NCI-H1105 treated with DMSO at 0.1 percent for 48 hours (cell line): ENCODE measurements around the gene PAK4.

ENCODE experiments used
- DNase-seq: peaks from one replicate; lab custom pipeline; 2025; lab: John Stamatoyannopoulos, UW

The PAK4 gene

DNA sequence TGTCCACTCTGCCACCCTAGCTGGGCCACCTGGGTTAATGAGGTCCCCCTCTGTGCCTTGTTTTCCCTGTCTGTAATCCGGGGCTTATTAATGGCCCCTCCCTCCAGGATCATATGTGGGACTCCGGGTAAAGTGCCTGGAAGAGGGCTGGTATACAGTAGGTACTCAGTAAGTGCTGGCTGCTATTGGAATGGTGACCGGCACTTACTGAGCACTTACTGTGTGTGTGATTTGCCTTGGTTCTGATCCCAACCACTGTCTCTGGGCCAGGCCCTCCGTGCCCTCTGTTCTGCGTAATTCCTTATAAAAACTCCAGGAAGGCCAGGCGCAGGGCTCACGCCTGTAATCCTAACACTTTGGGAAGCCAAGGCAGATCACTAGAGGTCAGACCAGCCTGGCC is 40.3 kb downstream of the PAK4 start:
- DNase-seq, result no peak

DNA sequence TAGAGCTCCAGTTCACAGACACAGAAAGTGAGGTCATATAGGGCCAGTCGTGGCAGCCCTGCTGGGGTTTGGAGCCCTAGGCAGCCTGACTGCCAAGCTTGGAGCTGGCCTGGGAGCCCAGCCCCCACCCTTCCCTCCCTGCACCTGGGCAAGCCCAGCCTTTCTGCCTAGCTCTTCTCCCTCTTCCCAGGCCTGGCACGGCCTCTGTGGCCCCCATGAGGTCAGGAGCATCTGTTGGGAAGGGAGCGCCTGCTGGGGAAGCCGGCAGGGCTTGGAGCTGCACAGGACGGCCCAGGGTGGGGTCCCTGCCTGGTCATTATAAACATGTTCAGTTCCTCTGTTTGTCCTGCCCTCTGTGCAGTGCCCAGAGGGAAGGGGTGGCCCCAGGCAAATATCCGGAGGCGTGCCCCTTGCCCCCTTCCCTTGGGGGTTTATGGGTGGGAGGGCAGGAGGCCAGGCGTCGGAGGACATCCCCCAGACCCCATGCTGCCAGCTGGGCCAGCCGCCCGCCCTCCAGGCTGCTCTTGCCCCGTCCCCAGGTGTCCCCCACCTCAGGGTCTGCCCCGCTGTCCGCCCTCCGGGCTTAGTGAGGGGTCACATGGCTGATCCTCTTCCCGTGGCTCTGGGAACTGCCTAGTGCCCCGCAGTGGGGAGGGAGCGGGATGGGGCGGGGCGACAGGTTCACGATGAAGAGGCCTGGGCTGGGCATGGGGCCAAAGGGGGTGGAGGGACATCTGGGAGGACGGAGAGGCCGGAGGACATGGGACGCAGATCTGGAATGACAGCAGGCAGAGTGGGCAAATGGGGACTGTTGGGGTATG is 41.2 kb downstream of the PAK4 start:
- DNase-seq, result no peak

DNA sequence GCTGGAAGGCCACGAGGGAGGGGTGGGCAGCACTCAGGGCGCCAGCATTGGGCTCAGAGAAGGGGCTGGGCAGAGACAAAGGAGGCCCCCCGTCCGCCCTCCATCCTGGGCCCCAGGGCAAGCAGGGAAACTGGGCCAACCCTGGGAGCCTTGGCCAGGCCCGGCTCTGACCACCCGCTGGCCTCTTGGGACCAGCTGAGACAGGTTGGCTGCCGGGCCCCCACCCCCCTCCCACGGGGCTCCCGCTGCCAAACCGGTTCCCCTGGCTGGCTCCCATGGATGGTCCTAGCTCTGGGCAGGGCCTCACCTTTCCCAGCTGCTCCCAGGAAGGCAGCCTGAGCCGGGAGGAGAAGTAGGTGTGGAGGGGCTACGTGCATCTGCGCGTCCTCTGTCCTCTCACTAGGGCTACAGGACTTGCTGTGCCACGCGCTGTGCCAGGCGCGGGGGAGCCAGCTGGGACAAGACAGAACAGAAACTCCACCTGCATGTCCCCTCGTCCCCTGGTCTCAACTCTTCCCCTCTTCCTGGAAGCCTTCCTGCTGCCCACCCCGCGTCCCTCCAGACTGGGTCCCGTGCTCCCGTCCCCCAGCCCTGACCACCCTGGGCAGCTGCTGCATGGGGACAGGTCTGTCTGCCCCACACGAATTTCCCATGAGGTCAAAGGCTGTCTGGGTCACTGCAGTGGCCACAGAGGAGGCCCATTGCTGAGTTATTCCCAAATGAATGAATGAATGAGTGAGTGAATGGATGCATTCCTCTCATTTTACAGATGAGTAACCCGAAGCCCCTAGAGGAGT is 42.1 kb downstream of the PAK4 start:
- DNase-seq, result no peak

DNA sequence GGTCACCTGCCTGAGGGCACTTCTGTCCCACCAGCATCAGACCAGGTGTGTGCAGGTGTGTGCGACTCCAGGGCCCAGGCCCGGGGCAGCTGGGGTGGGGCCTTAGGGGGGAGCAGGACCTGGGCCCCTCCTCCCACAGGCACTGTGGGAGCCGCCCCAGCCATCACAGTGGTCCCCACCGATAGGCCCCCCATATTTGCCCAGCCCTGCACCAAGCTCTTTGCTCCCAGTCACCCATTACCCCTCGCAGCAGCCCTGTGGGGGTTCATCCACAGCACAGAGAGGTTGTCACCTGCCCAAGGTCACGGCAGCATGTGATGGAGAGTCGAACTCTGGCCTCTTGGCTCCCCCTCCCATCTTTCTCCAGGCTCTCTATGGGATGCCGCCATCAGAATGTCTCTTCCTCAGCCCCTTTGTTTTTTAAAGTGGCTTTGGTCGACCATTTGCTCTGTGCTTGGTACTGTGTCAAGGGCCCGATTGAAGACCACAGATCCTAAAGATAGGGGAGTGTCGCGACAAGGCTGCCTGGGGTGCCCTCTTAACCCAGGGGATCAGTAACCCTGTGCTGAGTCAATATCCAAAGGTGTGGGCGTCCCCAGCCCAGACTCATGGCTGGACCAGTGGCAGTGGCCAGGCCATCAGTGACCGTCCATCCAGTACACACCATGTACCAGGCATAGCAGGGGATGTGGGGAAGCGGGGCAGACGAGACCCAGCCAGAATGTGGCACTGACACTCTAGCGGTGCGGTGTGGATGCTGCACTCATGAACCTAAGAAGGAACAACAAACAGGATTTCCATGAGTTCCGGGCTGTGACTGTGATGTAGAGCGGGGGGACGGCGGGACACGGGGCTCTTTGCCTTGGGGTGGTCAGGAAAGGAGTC is 42.9 kb downstream of the PAK4 start:
- DNase-seq, result no peak

DNA sequence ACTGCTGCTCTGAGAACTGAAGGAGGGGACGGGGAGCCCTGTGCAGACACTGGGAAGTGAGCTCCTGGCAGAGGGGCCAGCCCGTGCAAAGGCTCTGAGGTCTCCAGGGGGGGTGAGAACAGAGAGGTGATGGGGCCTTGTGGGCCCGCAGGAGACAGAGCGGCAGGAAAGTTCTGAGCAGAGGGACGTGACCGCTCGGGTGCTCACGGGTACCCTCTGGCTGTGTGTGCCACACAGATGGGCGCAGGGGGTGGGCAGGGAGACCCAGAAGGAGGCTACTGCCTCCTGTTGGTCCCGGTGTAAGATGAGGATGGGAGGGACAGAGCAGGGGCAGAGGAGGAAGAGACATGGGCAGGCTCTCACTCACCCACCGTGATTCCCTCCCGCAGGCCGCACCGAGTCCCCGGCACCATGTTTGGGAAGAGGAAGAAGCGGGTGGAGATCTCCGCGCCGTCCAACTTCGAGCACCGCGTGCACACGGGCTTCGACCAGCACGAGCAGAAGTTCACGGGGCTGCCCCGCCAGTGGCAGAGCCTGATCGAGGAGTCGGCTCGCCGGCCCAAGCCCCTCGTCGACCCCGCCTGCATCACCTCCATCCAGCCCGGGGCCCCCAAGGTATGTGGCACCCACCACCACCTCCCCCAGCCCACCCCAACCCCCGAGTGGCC is 43.7 kb downstream of the PAK4 start:
- no peak for DNase-seq

DNA sequence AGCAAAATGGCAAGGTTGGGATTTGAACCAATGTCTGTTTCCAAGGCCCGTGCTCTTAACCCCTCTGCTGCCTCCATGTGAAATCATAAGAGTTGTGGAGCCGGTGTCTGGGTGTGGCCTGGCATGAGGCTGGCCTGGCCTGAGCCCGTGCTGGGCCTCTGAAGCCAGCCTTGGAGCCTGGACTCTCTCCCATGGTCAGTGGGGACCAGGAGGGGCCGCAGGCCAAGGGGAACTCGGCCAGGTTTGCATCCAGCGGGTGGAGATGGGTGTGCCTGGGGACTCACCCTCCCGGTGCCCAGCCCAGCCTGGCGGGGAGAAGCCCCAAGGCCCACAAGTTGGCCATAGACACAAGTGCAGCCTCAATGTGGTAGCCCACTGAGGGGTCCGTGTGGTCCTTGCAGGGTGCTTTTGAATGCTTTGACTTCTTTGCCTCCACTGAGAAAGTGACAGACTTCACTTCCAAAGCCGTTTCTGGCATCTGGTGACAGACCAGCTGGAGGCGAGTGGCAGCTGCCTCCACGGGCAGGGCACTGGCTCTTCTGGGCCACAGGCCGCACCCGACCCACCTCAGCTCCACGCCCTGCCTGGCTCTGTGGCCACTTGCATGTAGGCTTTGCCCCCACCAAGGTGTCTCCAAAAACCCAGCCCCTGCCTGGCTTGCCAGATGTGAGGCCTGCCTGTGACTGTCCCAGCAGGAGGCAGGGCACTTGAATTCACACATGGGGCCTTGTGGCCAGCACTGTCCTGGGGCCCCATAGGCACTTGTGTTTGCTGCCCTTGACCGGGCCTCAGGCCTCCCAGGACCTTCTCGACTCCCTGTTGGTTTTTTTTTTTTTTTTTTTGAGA is 45.0 kb downstream of the PAK4 start:
- no peak for DNase-seq

DNA sequence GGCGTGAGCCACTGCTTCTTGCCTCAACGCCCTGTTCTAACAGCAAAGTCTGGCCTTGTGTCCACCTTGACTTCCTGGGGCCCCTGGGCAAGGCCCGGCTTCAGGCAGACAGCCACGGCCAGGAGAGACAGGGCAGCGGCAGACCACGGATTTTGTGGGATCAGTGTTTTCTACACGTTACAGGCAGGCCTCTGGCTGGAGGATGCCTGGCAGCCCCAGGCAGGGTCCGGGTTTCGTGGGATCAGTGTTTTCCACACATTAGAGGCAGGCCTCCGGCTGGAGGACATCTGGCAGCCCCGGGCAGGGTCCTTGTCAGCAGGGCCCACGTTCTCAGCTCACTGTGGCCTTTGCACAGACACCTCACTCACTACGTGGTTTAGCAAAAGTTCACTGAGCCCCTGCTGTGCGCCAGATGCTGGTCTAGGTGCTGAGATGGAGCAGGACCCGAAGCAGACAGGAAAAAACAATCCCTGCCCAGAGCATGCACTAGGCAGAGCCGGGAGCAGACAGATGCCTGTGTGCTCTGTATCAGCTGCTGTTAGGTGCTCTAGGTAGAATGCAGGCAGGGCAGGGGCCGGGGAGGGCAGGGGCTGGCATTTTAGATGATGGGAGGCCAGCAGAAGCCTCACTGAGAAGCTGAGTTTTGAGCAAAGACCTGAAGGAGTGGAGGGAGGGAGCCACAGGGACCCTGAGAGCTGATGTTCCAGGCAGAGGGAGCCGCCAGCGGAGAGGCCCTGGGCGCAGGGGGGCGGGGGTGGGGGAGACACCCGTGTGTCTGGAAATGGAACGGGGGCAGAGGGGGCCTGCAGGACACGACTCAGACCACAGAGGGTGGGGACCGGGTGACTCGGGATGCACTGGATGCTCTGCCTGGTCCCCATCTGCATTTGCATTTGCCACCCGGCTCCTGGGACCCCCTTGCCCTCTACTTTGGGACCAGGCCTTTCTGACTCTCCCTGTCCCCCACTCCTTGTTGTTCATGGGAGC is 46.2 kb downstream of the PAK4 start:
- no peak for DNase-seq

DNA sequence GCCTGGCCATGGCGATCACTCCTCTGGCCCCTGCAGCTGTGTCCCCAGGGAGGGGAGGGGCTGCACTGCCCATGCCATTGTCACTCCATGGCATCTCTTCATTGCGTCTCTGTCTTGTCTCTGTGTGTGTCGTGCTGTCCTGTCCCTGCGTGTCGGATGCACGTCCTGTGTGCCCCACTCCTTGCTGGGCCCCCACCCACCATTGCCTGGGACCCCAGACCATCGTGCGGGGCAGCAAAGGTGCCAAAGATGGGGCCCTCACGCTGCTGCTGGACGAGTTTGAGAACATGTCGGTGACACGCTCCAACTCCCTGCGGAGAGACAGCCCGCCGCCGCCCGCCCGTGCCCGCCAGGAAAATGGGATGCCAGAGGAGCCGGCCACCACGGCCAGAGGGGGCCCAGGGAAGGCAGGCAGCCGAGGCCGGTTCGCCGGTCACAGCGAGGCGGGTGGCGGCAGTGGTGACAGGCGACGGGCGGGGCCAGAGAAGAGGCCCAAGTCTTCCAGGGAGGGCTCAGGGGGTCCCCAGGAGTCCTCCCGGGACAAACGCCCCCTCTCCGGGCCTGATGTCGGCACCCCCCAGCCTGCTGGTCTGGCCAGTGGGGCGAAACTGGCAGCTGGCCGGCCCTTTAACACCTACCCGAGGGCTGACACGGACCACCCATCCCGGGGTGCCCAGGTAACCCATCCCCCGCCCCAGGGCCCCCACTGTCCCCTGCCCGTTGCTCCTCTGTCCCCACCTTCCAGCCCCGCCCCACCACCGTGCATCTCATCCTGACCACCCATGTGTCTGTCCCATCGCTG is 47.3 kb downstream of the PAK4 start:
- DNase-seq, result no peak

DNA sequence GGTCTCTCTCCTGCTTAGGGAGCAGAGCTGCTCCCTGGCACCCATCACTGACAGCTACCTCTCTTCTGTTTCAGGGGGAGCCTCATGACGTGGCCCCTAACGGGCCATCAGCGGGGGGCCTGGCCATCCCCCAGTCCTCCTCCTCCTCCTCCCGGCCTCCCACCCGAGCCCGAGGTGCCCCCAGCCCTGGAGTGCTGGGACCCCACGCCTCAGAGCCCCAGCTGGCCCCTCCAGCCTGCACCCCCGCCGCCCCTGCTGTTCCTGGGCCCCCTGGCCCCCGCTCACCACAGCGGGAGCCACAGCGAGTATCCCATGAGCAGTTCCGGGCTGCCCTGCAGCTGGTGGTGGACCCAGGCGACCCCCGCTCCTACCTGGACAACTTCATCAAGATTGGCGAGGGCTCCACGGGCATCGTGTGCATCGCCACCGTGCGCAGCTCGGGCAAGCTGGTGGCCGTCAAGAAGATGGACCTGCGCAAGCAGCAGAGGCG is 48.0 kb downstream of the PAK4 start:
- no peak for DNase-seq

DNA sequence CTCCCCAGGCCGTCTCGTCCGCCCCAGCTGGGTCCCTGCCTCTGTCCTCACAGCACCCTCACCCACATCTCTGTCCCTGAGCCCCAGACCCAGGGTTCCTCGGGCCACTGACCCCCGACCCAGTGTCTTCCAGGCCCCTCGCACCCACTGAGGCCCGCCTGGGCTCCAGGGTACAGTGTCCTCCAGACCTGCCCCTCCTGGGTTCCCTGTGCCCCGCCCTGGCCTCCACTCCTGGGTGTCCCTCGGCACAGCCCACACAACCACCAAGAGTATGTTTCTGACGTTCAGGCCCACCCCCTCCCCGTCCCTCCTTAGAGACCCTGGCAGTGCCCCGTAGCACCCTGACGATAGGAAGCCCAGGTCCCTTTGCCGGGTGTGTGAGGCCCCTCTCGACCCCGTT is 48.6 kb downstream of the PAK4 start:
- no peak for DNase-seq

DNA sequence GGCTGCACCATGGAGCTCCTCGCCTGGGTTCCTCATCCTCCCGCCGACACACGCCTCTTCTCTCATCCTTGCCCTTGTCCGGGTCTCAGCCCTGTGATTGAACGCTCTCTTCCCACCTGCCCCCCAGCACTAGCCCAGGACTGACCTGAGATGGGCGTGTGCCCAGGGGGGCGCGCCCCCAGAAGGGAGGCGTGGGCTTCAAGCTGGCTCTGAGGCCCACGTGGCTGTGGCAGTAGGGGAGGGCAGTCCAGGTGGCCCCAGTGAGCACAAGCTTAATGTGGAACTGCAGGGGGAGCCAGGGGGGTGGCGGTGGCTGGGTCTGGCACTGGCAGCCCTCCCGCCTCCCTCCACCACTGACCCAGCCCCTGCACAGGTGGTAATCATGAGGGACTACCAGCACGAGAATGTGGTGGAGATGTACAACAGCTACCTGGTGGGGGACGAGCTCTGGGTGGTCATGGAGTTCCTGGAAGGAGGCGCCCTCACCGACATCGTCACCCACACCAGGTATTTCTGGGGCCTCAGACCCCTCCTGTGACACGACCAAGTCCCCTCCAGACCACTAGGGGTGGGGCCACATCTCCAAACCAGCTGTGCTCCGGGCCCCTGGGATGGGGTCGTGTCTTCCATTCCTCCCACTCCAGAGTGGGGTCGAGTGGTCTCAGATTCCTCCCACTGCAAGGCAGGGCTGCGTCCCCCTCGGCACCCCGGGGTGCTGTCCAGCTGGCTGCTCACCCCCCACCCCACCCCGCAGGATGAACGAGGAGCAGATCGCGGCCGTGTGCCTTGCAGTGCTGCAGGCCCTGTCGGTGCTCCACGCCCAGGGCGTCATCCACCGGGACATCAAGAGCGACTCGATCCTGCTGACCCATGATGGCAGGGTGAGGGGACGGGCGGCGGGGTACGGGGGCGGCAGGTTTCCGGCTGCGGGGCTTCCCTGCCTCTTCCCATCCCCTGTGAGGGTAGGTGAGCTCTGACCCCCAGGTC is 49.3 kb downstream of the PAK4 start:
- no peak for DNase-seq

DNA sequence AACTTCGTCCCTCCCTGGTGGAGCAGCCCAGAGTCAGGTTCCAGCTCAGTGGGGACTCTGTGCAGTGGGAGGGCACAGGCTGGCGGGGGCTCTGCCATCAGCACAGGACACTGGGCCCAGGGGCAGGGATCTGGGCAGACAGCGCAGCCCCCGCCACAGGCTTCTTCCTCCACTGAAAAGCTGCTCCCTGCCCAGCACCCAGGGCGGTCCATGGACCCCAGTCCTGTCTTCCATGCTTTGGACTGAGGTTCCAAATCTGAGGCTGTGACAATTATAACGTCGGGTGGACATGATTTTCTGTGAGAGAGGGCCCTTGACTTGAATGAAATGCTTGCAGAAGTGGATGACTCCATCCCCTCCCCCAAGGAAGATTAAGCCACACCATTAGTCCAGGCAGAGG is 50.0 kb downstream of the PAK4 start:
- DNase-seq, result no peak

DNA sequence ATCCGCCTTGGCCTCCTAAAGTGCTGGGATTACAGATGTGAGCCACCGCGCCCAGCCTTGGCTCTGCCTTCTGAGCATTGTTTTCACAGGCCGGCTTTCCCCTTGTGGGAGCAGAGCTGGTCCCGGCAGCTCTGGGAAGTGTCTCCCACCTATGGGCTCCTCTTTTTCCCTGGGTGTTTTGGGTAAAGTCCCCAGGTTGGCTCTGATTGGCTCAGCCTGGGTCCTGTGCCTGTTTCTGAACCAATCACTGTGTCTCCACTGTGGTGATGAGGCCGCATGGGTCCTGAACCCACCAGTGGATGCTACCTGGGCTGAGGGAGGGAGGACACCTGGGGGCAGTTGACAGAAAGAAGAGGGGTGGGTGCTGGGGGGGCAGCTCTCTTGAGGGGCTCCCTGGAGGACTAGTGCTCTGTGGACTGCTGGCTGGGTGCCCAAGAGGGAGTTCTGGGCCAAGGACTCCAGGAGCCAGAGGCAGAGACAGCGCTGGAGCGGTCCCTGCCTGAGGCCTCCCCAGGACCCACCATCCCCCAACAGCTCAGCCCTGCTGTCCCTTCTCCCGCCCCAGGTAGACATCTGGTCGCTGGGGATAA is 51.6 kb downstream of the PAK4 start:
- no peak for DNase-seq

DNA sequence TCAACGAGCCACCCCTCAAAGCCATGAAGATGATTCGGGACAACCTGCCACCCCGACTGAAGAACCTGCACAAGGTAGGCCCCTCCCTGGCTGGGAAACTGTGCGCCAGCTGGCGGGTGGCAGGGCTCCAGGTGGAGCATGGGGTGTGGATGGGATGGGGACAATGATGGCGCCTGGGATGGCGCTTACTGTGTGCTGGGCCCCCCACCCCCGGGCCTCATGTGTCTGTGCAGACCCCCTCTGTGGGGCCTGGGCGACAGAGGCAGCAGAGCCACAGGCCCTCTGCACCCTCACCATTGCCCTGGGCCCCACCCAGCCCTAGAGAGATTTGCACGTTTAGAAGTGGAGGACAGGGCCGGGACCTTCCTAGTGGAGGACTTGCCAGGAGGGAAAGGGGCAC is 52.1 kb downstream of the PAK4 start:
- DNase-seq, result no peak

DNA sequence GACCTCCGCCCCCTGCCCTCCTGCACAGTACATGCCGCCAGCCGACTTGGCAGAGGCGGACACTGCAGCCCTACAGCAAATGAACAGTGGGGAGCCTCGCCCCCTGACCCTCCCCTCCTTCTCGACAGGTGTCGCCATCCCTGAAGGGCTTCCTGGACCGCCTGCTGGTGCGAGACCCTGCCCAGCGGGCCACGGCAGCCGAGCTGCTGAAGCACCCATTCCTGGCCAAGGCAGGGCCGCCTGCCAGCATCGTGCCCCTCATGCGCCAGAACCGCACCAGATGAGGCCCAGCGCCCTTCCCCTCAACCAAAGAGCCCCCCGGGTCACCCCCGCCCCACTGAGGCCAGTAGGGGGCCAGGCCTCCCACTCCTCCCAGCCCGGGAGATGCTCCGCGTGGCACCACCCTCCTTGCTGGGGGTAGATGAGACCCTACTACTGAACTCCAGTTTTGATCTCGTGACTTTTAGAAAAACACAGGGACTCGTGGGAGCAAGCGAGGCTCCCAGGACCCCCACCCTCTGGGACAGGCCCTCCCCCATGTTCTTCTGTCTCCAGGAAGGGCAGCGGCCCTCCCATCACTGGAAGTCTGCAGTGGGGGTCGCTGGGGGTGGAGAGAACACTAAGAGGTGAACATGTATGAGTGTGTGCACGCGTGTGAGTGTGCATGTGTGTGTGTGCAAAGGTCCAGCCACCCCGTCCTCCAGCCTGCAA is 52.9 kb downstream of the PAK4 start:
- no peak for DNase-seq

DNA sequence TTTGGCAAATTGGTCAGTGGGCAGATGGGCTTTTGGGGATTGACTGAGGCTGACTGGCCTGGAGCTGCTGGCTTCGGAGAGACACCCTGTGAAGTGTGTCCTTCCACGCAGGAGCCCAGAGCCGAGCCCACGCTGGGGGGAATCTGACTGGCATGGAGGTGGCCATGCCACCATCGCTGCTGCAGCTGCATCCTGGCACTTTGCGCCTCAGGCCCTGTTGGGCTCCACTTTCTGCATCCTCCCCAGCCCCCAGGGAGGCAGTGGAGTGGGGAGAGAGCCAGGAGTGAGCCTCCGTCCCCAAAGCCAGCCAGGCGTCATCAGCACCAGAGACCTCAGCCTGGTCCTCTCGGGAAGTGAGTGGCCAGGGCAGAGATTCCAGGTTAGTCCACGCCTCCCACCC is 54.2 kb downstream of the PAK4 start:
- no peak for DNase-seq
